IMR-90 (cell line): ENCODE data around the gene ALDOA. TPM values are rescaled to one million over a fixed set of nuclear protein-coding genes. Genes with fewer than 3 reads are reported as not detected.
"Not testable (repeated sequence)": the region's sequence is repeated elsewhere in the genome, so short reads cannot be mapped to it uniquely, and the experiment has no call there.

Experiments
- ATAC-seq: fragments of 200-7000 bp; cut with Tn5 transposase; 2 replicates; pipeline ENCODE4 v1.9.1; 2020; ENCODE audit warnings: low read depth, mild to moderate bottlenecking, moderate library complexity
- BruUV-seq: library from RNA; stranded (reverse); fragments of 400-500 nt; replicated peaks from 2 replicates; lab custom pipeline; 2021; lab: Mats Ljungman, UMichigan
- CTCF ChIA-PET: fragments of 300-600 bp; formaldehyde crosslinking; extraction: SDS; loops from one replicate; lab custom pipeline; 2021; ENCODE audit warnings: antibody characterized with exemption; lab: Yijun Ruan, JAX
- POLR2A ChIA-PET: fragments of 300-600 bp; sonication (Branson Sonifier 250); formaldehyde crosslinking; loops from one replicate; lab custom pipeline; 2022; ENCODE audit warnings: antibody characterized with exemption; ENCODE audit not compliant: unreplicated experiment; lab: Charles Lee
- DNase-seq: peaks from one replicate; pipeline ENCODE4 v3.0.0; 2013
- H2AFZ ChIP-seq: replicated peaks from 2 replicates; pipeline ENCODE3; 2013; ENCODE audit warnings: low read length, mild to moderate bottlenecking; ENCODE audit not compliant: poor library complexity
- H2AK5ac ChIP-seq: 2 replicates; pipeline ENCODE4 v1.6.1; 2013; ENCODE audit warnings: low read depth, low read length, inconsistent platforms
- H2AK9ac ChIP-seq: replicated peaks from 2 replicates; pipeline ENCODE3; 2013; ENCODE audit warnings: mild to moderate bottlenecking, low read depth, low read length, moderate library complexity; ENCODE audit not compliant: poor library complexity
- H2BK120ac ChIP-seq: 2 replicates; pipeline ENCODE4 v1.6.1; 2013; ENCODE audit warnings: low read depth, low read length, inconsistent platforms
- H2BK15ac ChIP-seq: 3 replicates; pipeline ENCODE4 v1.6.1; 2013; ENCODE audit warnings: low read depth, low read length, inconsistent platforms
- H2BK20ac ChIP-seq: 2 replicates; pipeline ENCODE4 v1.6.1; 2013; ENCODE audit warnings: low read depth, mild to moderate bottlenecking, inconsistent platforms, low read length, moderate library complexity
- H2BK5ac ChIP-seq: 2 replicates; pipeline ENCODE4 v1.6.1; 2013; ENCODE audit warnings: mild to moderate bottlenecking, low read depth, low read length, inconsistent platforms; ENCODE audit not compliant: poor library complexity, severe bottlenecking
- H3K14ac ChIP-seq: replicated peaks from 2 replicates; pipeline ENCODE4 v1.6.1; 2013; ENCODE audit warnings: low read depth, low read length, inconsistent platforms
- H3K18ac ChIP-seq: 2 replicates; pipeline ENCODE4 v1.6.1; 2013; ENCODE audit warnings: low read depth, low read length, control low read depth
- H3K23ac ChIP-seq: 2 replicates; pipeline ENCODE4 v1.6.1; 2013; ENCODE audit warnings: low read depth, low read length, inconsistent platforms
- H3K27ac ChIP-seq: 2 replicates; pipeline ENCODE4 v1.5.1; 2013; ENCODE audit warnings: mild to moderate bottlenecking, control low read depth, low read length; ENCODE audit not compliant: insufficient read depth
- H3K27me3 ChIP-seq: 2 replicates; pipeline ENCODE4 v1.6.1; 2013; ENCODE audit warnings: low read length; ENCODE audit not compliant: control insufficient read depth, insufficient read depth
- H3K36me3 ChIP-seq: 2 replicates; pipeline ENCODE4 v1.6.1; 2013; ENCODE audit warnings: low read length, mixed read lengths; ENCODE audit not compliant: control insufficient read depth, insufficient read depth
- H3K4ac ChIP-seq: 2 replicates; pipeline ENCODE4 v1.6.1; 2013; ENCODE audit warnings: low read depth, low read length, inconsistent platforms
- H3K4me1 ChIP-seq: 2 replicates; pipeline ENCODE4 v1.6.1; 2013; ENCODE audit warnings: low read length, mixed read lengths; ENCODE audit not compliant: control insufficient read depth, insufficient read depth
- H3K4me2 ChIP-seq: 2 replicates; pipeline ENCODE4 v1.6.1; 2013; ENCODE audit warnings: low read depth, mild to moderate bottlenecking, control low read depth, low read length, moderate library complexity
- H3K4me3 ChIP-seq: 2 replicates; pipeline ENCODE4 v1.5.1; 2013; ENCODE audit warnings: low read depth, mild to moderate bottlenecking, control low read depth, low read length, moderate library complexity; ENCODE audit not compliant: insufficient read depth
- H3K56ac ChIP-seq: 2 replicates; pipeline ENCODE4 v1.6.1; 2013; ENCODE audit warnings: low read length, inconsistent platforms; ENCODE audit not compliant: insufficient read depth; ENCODE audit errors: extremely low read depth
- H3K79me1 ChIP-seq, 2 experiments: 2 replicates each; pipeline ENCODE4 v1.6.1; 2013; ENCODE audit warnings: low read length in 2 of 2, inconsistent platforms in 1 of 2, low read depth in 1 of 2
- H3K9ac ChIP-seq: 2 replicates; pipeline ENCODE4 v1.6.1; 2013; ENCODE audit warnings: low read depth, low read length, control low read depth
- H3K9me1 ChIP-seq: 2 replicates; pipeline ENCODE4 v1.6.1; 2013; ENCODE audit warnings: low read length, inconsistent platforms; ENCODE audit not compliant: insufficient read depth
- H3K9me3 ChIP-seq: 2 replicates; pipeline ENCODE4 v1.6.1; 2013; ENCODE audit warnings: low read length; ENCODE audit not compliant: control insufficient read depth, insufficient read depth
- H4K20me1 ChIP-seq: 2 replicates; pipeline ENCODE4 v1.6.1; 2013; ENCODE audit warnings: low read length, inconsistent platforms; ENCODE audit not compliant: insufficient read depth
- H4K5ac ChIP-seq: 2 replicates; pipeline ENCODE4 v1.6.1; 2013; ENCODE audit warnings: mild to moderate bottlenecking, low read depth, low read length, control low read depth
- H4K8ac ChIP-seq, 2 experiments: 2 replicates each; pipeline ENCODE4 v1.6.1; 2013; ENCODE audit warnings: low read depth in 2 of 2, low read length in 2 of 2, control low read depth in 1 of 2, inconsistent platforms in 1 of 2
- H4K91ac ChIP-seq: 2 replicates; pipeline ENCODE4 v1.6.1; 2013; ENCODE audit warnings: low read depth, low read length, inconsistent platforms; ENCODE audit not compliant: insufficient read depth
- WGBS, 2 experiments: methylation state at CpG; one replicate each; pipeline versions ENCODE4 v1.1.5 to v1.1.7; 2013; ENCODE audit warnings: missing lambda C conversion rate in 2 of 2; ENCODE audit not compliant: insufficient read length in 1 of 2; ENCODE audit errors: extremely low coverage in 2 of 2; 5-methylcytosine and 5-hydroxymethylcytosine counted together
- dilution Hi-C: fragments of 300-500 bp; cut with HindIII; formaldehyde crosslinking; loops from one replicate; pipeline ENCODE4 v1.14.3; 2018; ENCODE audit warnings: low sequenced_read_pairs; ENCODE audit not compliant: unreplicated experiment
- in situ Hi-C: fragments of 300-500 bp; cut with MboI; formaldehyde crosslinking; loops from 3 replicates; pipeline ENCODE4 v1.14.3; 2019; ENCODE audit warnings: low sequenced_read_pairs, inconsistent platforms, mixed read lengths
- intact Hi-C: fragments of 100-400 bp; cut with micrococcal nuclease; formaldehyde crosslinking; loops from 2 replicates; pipeline ENCODE4 v1.10.0; 2022
- polyA plus RNA-seq, 3 experiments: library from polyadenylated mRNA; depleted of rRNA; stranded (reverse); fragments of >200 nt; gene quantifications; 2 replicates each; pipeline ENCODE4 v1.2.3, GENCODE V29; 2012; ENCODE audit warnings: low replicate concordance in 1 of 3
- total RNA-seq: library from RNA; depleted of rRNA; stranded (reverse); fragments of >200 nt; gene quantifications from 2 replicates; pipeline ENCODE4 v1.2.3, GENCODE V29; 2012

The ALDOA gene
- total and polyA plus RNA-seq, 2 of the 4 experiments (the other 2 are of a cell fraction), result 1,697 to 1,990 TPM

DNA sequence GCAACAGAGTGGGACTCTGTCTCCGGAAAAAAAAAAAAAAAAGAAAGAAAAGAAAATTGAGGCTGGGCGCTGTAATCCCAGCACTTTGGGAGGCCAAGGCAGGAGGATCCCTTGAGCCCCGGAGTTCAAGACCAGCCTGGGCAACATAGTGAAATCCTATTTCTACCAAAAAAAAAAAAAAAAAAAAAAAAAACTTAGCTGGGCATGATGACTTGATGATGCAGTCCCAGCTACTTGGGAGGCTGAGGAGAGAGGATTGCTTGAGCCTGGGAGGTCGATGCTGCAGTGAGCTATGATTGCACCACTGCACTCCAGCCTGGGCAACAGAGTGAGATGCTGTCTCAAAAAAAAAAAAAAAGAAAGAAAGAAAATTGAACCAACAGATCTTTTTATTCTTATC lies 47.6 kb upstream of the ALDOA start:
- ATAC-seq, in situ Hi-C loops, H2BK5ac ChIP-seq, H3K56ac ChIP-seq, H3K9ac ChIP-seq, H3K79me1 ChIP-seq, H3K23ac ChIP-seq, H4K8ac ChIP-seq, H4K5ac ChIP-seq, H3K18ac ChIP-seq, H3K14ac ChIP-seq, H2BK120ac ChIP-seq, H3K9me3 ChIP-seq, H4K20me1 ChIP-seq, H2BK20ac ChIP-seq, H2AK5ac ChIP-seq, intact Hi-C loops, H3K27ac ChIP-seq, H3K4me2 ChIP-seq, H2BK15ac ChIP-seq, H2AK9ac ChIP-seq, H3K36me3 ChIP-seq, H3K4ac ChIP-seq, H3K9me1 ChIP-seq, dilution Hi-C loops, BruUV-seq, CTCF ChIA-PET, H3K27me3 ChIP-seq, H3K4me3 ChIP-seq, DNase-seq, H4K91ac ChIP-seq, H2AFZ ChIP-seq, H3K4me1 ChIP-seq: not testable (repeated sequence)
- no CpG with 5 or more reads among the region's 4 CpGs for WGBS, 2 experiments
- POLR2A ChIA-PET, result interaction anchor here (0.6 kb wide), 1 partner anchor 14 kb away, joined by 5 read pairs; no protein-coding TSS in a partner anchor
